Measurements from ENCODE around the gene FAM236D.
"Not testable (repeated sequence)": the region's sequence is repeated elsewhere in the genome, so short reads cannot be mapped to it uniquely, and the experiment has no call there.

The FAM236D gene

GRCh38 chrX:72808110-72808509, at the start of gene FAM236D:
Gene FAM236D, minus strand, starts transcription at chrX:72808210. Its CDS starts 100 bp downstream, at chrX:72808110.
- DNase-seq, result not testable (repeated sequence)

DNA sequence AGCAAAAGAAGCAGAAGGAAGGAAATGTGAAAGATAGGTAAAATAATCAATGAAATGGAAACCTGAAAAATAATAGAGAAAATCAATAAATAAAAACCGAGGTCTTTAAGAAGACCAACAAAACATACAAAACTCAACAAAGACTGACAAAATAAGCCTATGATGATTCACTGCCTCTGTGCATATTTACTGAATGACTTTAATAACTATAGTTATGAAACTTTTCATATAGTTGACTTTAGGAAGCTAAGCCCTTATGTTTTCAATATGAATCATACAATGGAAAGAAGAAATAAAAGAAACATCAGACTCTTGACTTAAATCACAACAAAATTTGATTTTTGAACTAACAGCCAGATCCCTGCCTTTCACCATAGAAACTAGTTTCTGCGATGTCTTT, 29.5 kb upstream of the FAM236D start:
- DNase-seq, result not testable (repeated sequence)

DNA sequence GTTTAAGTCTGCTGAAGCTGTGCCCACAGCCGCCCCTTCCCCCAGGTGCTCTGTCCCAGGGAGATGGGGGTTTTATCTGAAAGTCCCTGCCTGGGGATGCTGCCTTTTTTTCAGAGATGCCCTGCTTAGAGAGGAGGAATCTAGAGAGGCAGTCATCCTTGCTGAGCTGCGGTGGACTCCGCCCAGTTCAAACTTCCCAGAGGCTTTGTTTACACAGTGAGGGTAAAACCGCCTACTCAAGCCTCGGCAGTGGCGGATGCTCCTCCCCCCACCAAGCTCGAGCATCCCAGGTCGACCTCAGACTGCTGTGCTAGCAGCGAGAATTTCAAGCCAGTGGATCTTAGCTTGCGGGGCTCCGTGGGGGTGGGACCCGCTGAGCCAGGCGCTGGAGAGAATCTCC, 22.7 kb upstream of the FAM236D start:
- DNase-seq, result not testable (repeated sequence)

DNA sequence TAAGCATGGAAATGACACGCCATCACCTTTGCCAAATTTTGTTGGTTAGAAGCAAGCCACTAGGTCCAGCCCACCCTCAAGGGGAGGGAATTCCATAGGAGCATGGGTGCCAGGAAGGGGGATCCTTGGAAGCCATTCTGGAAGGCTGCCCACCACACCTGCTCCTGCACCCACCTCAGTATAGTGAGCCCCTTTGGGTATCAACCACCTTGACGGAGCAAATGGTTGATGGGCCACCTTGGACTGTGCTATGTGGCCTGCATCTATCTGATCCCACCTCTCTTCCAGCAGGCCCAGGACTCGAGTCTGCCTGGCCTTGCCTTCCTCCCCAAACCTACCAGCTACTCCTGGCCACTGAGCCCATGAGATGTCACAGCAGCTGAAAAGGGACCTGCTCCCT, 17.6 kb downstream of the FAM236D start:
- DNase-seq, result not testable (repeated sequence)

DNA sequence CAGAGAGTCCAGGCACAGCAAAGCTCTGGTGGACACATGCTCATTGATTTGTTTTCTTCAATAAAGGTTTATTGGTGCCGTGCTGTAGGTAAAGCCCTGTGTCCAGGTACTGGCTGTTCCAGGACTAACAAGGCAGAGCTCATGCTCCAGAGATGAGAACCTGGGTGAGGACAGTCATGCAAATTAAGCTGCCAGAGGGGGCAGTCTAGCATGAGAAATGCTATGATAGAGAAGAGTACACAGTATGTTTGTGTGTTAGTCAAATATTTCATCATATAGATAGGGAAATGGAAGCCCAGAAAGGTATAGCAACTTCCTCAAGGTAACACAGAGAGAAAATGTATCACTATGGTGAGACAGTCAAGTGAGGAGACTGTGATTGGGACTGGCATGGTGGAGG, 19.9 kb downstream of the FAM236D start:
- DNase-seq, result not testable (repeated sequence)

DNA sequence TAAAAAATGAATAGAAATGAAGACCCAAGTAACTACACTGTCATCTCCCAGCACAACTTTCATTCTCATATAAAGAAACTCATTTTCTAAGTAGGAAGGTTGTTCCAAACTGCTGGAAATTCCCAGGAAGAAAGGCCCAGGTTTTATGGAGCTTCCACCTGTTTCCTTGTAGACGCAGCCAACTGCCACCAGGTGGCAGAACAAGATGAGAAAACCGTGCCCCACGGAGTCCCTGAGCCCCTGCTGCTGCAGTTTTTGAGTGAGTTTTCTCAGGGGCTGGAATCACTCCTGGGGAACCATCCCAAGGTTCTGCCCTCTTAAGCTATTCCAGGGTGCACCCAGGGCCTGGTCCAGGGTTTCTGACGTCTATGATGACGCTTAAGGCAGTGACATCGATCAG, 24.0 kb downstream of the FAM236D start:
- DNase-seq, result not testable (repeated sequence)

GRCh38 chrX:72783365-72783936, 24.6 kb downstream of the FAM236D start:
- DNase-seq, result not testable (repeated sequence)

DNA sequence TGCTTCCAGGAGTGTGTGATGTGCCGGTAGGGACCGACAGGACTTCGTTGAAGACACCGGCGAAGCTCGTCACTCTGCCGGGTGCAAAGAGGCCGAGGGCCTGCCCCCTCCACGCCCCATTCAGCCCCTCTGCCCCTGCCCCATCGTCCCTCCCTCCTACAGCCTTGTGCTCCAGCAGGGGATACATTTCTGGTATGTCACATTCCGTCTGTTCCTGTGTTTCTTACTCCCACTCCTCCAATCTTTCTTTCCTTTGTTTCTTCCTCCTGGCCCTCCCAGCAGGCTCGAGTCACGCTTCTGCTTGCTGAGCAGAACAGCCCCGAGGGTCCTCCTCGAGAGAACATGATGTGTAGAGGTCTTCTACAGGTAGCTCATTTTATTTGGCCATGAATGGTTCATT, 25.4 kb downstream of the FAM236D start, which contains the start of gene FAM236B:
FAM236B (minus strand) TSS at position 101 of the 400 bp plus-strand sequence; CDS start at position 1, 100 bp downstream.
- not testable (repeated sequence) for DNase-seq

DNA sequence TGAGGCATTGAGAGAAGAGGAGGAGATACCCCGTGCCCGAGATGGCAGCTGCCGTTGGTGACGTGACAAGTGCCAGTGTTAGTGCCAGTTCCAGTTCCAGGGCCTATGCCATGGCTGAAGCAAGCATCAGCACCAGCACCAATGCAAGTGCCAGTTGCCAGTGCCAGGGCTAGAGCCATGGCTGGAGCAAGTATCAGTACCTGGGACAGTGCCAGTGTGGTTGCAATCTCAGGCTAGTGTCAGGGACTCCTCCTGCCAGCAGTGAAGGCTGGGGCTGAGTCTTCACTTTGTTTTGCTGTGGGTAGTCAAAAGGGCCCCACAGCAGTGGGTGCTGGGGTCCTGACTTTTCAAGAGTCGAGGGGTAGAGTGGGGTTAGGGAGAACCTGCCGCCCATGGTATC, 29.9 kb downstream of the FAM236D start:
- not testable (repeated sequence) for DNase-seq

- DNase-seq, result not testable (repeated sequence)
These were observed 30.6 kb downstream of the FAM236D start for GRCh38 chrX:72777467-72777790.

GRCh38 chrX:72776653-72777466, 31.1 kb downstream of the FAM236D start, which contains the start of gene DMRTC1B:
Gene DMRTC1B, plus strand, starts transcription at chrX:72776890. Its CDS starts 68,246 bp downstream, at chrX:72845136.
- DNase-seq, result not testable (repeated sequence)

DNA sequence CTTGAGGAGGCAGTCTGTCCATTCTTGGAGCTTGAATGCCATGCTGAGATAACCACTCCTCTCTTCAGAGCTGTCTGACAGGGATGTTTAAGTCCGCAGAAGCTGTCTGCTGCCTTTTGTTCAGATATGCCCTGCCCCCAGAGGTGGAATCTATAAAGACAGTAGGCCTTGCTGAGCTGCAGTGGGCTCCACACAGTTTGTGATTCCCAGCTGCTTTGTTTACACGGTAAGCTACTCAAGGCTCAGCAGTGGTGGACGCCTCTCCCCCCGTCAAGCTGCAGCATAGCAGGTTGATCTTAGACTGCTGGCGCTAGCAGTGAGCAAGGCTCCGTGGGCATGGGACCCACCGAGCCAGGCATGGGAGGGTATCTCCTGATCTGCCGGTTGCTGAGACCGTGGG, 47.6 kb downstream of the FAM236D start:
- not testable (repeated sequence) for DNase-seq

Data from midbrain (tissue), 1 donor.